PFSK-1 (cell line): ENCODE results near the gene DYRK1A.

ENCODE experiments used
- POLR2AphosphoS5 ChIP-seq: IDR thresholded peaks from 2 replicates; pipeline ENCODE4 v1.6.1; 2012; ENCODE audit warnings: low read depth, mild to moderate bottlenecking, control low read depth, low read length, moderate library complexity
- TAF1 ChIP-seq: IDR thresholded peaks from 2 replicates; pipeline ENCODE4 v1.6.1; 2012; ENCODE audit warnings: low read length, control low read depth, borderline replicate concordance; ENCODE audit not compliant: insufficient read depth
- TF ChIP-seq, protein P1 (sequence below), 2 experiments: IDR thresholded peaks; 2 replicates each; pipeline versions ENCODE4 v1.6.1 to v1.8.0; 2011 to 2012; ENCODE audit warnings: low read depth in 2 of 2, low read length in 2 of 2, control low read depth in 1 of 2, inconsistent platforms in 1 of 2, mild to moderate bottlenecking in 1 of 2, moderate library complexity in 1 of 2; ENCODE audit not compliant: insufficient read depth in 1 of 2

GRCh38 chr21:37546299-37546908 is 179.8 kb downstream of the DYRK1A start:
- TF ChIP-seq POLR2AphosphoS5 (no peak), TAF1 (no peak)
- TF ChIP-seq, protein P1, sequence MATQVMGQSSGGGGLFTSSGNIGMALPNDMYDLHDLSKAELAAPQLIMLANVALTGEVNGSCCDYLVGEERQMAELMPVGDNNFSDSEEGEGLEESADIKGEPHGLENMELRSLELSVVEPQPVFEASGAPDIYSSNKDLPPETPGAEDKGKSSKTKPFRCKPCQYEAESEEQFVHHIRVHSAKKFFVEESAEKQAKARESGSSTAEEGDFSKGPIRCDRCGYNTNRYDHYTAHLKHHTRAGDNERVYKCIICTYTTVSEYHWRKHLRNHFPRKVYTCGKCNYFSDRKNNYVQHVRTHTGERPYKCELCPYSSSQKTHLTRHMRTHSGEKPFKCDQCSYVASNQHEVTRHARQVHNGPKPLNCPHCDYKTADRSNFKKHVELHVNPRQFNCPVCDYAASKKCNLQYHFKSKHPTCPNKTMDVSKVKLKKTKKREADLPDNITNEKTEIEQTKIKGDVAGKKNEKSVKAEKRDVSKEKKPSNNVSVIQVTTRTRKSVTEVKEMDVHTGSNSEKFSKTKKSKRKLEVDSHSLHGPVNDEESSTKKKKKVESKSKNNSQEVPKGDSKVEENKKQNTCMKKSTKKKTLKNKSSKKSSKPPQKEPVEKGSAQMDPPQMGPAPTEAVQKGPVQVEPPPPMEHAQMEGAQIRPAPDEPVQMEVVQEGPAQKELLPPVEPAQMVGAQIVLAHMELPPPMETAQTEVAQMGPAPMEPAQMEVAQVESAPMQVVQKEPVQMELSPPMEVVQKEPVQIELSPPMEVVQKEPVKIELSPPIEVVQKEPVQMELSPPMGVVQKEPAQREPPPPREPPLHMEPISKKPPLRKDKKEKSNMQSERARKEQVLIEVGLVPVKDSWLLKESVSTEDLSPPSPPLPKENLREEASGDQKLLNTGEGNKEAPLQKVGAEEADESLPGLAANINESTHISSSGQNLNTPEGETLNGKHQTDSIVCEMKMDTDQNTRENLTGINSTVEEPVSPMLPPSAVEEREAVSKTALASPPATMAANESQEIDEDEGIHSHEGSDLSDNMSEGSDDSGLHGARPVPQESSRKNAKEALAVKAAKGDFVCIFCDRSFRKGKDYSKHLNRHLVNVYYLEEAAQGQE (IDR thresholded peaks at IDR 0.05; ENCODE audit: insufficient read depth in 1 of 2, low read depth in 2 of 2, low read length in 2 of 2), result no peak
